Activated CD4-positive, alpha-beta T cell treated with anti-CD3 and anti-CD28 coated beads for 36 hours (primary cell): ENCODE measurements around the gene PABPC1L. TPM values are rescaled to one million over a fixed set of nuclear protein-coding genes. Genes with fewer than 3 reads are reported as not detected.

Experiments
- ATAC-seq: fragments of 200-7000 bp; cut with Tn5 transposase; one replicate; pipeline ENCODE4 v1.10.0; 2021; ENCODE audit warnings: mild to moderate bottlenecking, moderate library complexity
- CTCF ChIA-PET: fragments of 350-600 bp; sonication (Branson Sonifier 250); formaldehyde crosslinking; loops from one replicate; lab custom pipeline; 2021; ENCODE audit warnings: antibody characterized with exemption; lab: Charles Lee
- POLR2A ChIA-PET: fragments of 350-600 bp; sonication (Branson Sonifier 250); formaldehyde crosslinking; loops from one replicate; lab custom pipeline; 2021; ENCODE audit warnings: antibody characterized with exemption, inconsistent platforms; lab: Charles Lee
- DNase-seq: peaks from one replicate; pipeline ENCODE4 v3.0.0-alpha.2; 2020
- H3K27ac Mint-ChIP-seq: one replicate; pipeline ENCODE4 v1.8.0; 2021; ENCODE audit warnings: mixed read lengths
- H3K27me3 Mint-ChIP-seq: one replicate; pipeline ENCODE4 v1.8.0; 2021; ENCODE audit warnings: mixed read lengths
- H3K36me3 Mint-ChIP-seq: one replicate; pipeline ENCODE4 v1.8.0; 2021; ENCODE audit warnings: low read depth, mixed read lengths
- H3K4me1 Mint-ChIP-seq: one replicate; pipeline ENCODE4 v1.8.0; 2021; ENCODE audit warnings: mixed read lengths
- H3K4me3 Mint-ChIP-seq: one replicate; pipeline ENCODE4 v1.8.0; 2021; ENCODE audit warnings: mild to moderate bottlenecking, moderate library complexity, mixed read lengths
- H3K9me3 Mint-ChIP-seq: one replicate; pipeline ENCODE4 v1.8.0; 2021; ENCODE audit warnings: low read depth, mixed read lengths
- intact Hi-C, 2 experiments: fragments of 100-400 bp; cut with DNase I in 1 of 2; cut with micrococcal nuclease in 1 of 2; formaldehyde crosslinking; loops; one replicate each; pipeline versions ENCODE4 v1.14.2 to v1.15.1; 2022 to 2024; cut with DNase I, micrococcal nuclease
- total RNA-seq, 2 experiments: library from RNA; stranded (reverse); gene quantifications; one replicate each; pipeline ENCODE4 v1.2.3, GENCODE V29; 2021

The PABPC1L gene
- total RNA-seq, 2 experiments from 2014 or later = 61.7 to 71.3 TPM

DNA sequence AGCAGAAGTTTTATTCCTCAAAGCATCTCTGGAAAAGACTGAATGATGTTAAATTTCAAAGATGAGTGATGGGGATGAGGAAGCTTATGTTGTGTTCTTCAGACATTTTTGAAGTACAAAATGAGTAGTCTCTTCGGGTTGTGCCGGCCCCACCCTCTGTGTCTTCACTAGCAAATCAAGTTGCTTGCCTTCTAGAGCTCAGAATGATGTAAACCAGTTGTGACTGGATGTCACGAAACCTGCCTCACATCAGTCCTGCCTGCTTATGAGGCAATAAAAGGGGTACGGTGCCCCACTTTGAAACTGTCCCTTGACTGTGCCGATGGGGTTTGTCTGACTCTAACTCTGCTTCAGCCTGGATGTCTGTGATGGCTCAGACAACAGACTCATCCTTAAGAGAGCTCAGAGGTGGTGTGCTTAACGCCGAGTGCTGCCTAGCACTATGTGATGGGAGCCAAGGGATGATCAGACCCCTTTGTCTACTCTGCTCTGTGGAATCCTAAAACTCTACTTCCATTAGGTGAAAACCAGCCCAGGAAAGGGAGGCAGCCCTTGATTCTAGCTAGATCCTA, 31.3 kb downstream of the PABPC1L start:
- no peak overlapping the region for H3K4me3 Mint-ChIP-seq
- no peaks in the 10 kb centered on the region for H3K9me3 Mint-ChIP-seq
- POLR2A ChIA-PET = interaction anchor here (0.7 to 1.9 kb wide), 3 partner anchors 10 to 66 kb away, joined by 3 to 10 read pairs (median 3); no protein-coding TSS in a partner anchor
- H3K27ac Mint-ChIP-seq = no peak overlapping the region
- peak; percentile 18 for DNase-seq
- CTCF ChIA-PET = interaction anchor here (0.9 to 1.9 kb wide), 4 partner anchors 9 to 27 kb away, joined by 3 to 9 read pairs (median 3); no protein-coding TSS in a partner anchor
- peaks cover 61% of the 10 kb centered on the region for H3K36me3 Mint-ChIP-seq
- peaks cover 10% of the 10 kb centered on the region for H3K4me1 Mint-ChIP-seq
- H3K27me3 Mint-ChIP-seq = no peaks in the 10 kb centered on the region
- intact Hi-C loops = no loop called here
- ATAC-seq = peak; percentile 49

DNA sequence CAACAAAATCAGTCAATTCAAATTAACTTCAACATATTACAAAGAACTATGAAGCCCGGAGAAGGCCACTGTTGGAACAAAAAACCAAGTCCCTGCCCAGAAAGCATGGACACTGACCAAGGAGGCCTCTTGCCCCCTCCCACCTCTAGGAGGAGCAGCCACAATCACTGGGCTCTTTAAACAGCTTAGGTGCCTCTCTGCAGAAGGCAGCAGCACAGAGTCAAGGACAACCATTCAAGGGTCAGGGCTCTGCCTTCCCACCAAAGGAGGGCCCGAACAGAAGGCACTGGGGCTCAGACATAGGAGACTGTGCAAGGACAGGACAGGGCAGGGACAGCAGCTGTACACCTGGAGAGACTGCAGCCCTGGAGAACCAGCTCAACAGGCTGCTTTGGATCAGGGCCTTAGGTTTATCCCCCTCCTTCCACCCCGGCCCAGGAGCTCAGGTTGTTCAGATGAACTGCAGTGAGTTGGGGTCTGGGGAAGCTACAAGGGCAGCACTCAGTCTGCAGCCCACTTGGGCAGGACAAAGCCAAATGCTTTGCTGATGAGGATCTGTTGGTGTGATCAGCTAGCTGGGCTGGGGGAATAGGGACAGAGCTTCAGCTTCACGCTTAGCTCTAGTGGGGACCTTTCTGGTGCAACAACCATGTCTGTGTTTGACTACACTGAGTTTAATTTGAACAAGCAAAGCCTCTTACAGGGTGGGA, 32.6 kb downstream of the PABPC1L start:
- H3K36me3 Mint-ChIP-seq = peaks cover 65% of the 10 kb centered on the region
- no peak for ATAC-seq

DNA sequence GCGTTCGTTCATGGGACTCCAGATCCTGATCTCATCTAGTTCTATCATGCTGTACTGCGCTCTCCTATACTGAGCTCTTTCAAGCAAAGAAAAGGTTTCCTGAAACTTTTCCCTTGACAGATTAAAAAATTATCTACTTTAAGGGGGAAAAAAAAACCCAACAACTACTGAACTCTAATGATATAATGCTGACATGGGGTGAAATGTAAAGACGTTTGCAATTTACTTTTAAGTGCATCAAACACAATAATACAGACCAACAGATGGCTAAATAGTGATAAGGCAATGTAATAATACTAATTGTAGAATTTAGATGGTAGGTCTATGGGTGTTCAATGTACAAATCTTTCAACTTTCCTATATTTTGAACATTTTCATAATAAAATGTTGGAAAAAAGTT, 34.0 kb downstream of the PABPC1L start:
- Mint-ChIP-seq H3K4me3 (no peak overlapping the region), H3K36me3 (peaks cover 62% of the 10 kb centered on the region), H3K27me3 (no peaks in the 10 kb centered on the region), H3K27ac (no peak overlapping the region), H3K4me1 (peaks cover 10% of the 10 kb centered on the region), H3K9me3 (no peaks in the 10 kb centered on the region)
- ChIA-PET POLR2A (no interaction called here), CTCF (interaction anchor here (0.7 kb wide), 1 partner anchor 397 kb away, joined by 3 read pairs; no protein-coding TSS in a partner anchor)
- no peak for ATAC-seq
- intact Hi-C loops = no loop called here
- no peak for DNase-seq

More for the DNA sequence above, 32.6 kb downstream of the PABPC1L start:
- DNase-seq = no peak
- CTCF ChIA-PET = interaction anchor here (0.6 to 1.9 kb wide), 6 partner anchors 9 to 466 kb away, joined by 3 to 9 read pairs (median 3); no protein-coding TSS in a partner anchor
- Mint-ChIP-seq H3K4me1 (peaks cover 10% of the 10 kb centered on the region), H3K9me3 (no peaks in the 10 kb centered on the region), H3K4me3 (no peak overlapping the region), H3K27me3 (no peaks in the 10 kb centered on the region), H3K27ac (peak overlapping the region; percentile 0)
- POLR2A ChIA-PET = interaction anchor here (0.5 to 1.9 kb wide), 3 partner anchors 9 to 87 kb away, joined by 3 to 10 read pairs (median 4); partner anchors contain the start of gene TOMM34
- intact Hi-C loops = no loop called here

DNA sequence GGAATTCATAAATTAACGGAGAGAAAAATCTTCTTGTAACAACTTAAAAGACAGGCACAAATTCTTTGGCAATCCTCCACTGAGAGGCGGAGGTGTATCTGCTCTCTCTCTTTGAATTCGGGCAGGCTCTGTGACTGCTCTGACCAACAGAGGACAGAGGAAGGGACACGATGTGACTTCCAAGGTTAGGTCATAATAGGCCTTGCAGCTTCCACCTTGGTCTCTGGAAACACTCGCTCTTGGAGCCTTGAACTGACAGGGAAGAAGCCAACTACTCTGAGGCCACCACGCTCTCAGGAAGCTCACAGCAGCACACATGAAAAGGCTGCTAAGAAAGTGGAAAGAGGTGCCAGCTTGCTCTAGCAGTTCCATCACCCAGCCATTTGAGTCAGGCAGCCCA, 35.4 kb downstream of the PABPC1L start:
- Mint-ChIP-seq H3K36me3 (peaks cover 63% of the 10 kb centered on the region), H3K9me3 (no peaks in the 10 kb centered on the region), H3K4me1 (peaks cover 4% of the 10 kb centered on the region), H3K27ac (no peak overlapping the region), H3K27me3 (no peaks in the 10 kb centered on the region), H3K4me3 (no peak overlapping the region)
- no peak for ATAC-seq
- intact Hi-C loops = no loop called here
- ChIA-PET CTCF (interaction anchor here (0.6 kb wide), 1 partner anchor 31 kb away, joined by 4 read pairs; no protein-coding TSS in a partner anchor), POLR2A (interaction anchor here (0.6 to 4.1 kb wide), 2 partner anchors 13 to 96 kb away, joined by 3 to 15 read pairs; partner anchors contain the start of gene TOMM34)
- no peak for DNase-seq

DNA sequence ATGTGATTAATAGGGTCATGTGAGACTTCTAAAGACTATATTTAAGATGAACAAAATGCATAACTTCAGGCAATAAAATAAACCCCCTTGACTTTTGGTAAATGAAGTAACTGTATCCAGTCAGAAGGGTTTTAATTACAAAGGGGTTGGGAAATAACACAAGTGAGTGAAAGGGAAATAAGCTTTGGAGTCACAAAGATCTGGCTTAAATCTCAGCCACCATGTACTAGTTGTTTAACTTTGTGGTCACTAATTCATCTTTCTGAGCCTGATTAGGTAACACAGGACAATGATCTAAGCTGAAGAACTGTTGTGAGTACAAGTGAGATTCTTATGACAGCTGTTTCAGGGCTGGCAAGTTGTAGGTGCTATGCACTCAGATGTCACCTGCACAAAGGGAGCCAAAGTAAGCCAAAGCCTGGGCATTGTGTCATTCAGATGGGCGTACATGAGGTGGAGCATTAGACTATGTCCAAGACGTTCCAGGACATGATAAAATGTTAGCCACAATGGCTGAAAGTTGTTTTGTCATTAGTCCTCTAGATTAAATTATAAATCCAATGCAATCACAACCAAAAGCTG, 36.5 kb downstream of the PABPC1L start:
- Mint-ChIP-seq H3K27ac (no peak overlapping the region), H3K4me1 (no peaks in the 10 kb centered on the region), H3K36me3 (peaks cover 62% of the 10 kb centered on the region), H3K27me3 (no peaks in the 10 kb centered on the region), H3K4me3 (no peak overlapping the region), H3K9me3 (no peaks in the 10 kb centered on the region)
- intact Hi-C loops = no loop called here
- ChIA-PET CTCF (interaction anchor here (0.5 kb wide), 1 partner anchor 29 kb away, joined by 3 read pairs; no protein-coding TSS in a partner anchor), POLR2A (interaction anchor here (0.8 to 4.1 kb wide), 2 partner anchors 12 to 21 kb away, joined by 3 to 15 read pairs; partner anchors contain the start of gene TOMM34)
- no peak for ATAC-seq
- no peak for DNase-seq

DNA sequence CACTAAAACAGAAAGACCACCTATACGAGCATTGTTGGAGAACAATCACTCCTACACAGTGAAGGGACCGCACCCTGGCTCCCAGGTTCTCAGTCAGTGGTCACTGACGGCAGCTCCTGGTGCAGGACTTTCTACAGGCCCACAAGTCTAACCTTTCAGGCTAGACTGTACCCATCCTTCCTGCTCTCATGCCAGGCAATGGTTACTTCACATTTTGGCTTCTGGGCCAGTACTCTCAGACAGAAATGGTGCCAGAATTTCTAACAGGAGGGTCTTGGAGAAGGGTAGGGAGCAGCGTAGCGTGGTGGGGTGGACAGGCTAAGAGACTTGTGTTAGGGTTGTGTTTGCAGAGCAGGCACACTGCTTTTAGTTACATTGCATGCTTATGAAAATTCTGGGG, 38.2 kb downstream of the PABPC1L start:
- H3K27ac Mint-ChIP-seq = no peak overlapping the region
- ATAC-seq = no peak
- CTCF ChIA-PET = interaction anchor here (0.7 to 1.4 kb wide), 5 partner anchors 12 to 489 kb away, joined by 3 to 5 read pairs (median 3); partner anchors contain the start of gene TOMM34
- POLR2A ChIA-PET = interaction anchor here (1.0 to 4.1 kb wide), 2 partner anchors 11 to 56 kb away, joined by 3 to 15 read pairs; partner anchors contain the start of gene TOMM34
- H3K4me1 Mint-ChIP-seq = no peaks in the 10 kb centered on the region
- peaks cover 65% of the 10 kb centered on the region for H3K36me3 Mint-ChIP-seq
- H3K9me3 Mint-ChIP-seq = no peaks in the 10 kb centered on the region
- DNase-seq = no peak
- H3K27me3 Mint-ChIP-seq = no peaks in the 10 kb centered on the region
- intact Hi-C loops = no loop called here
- H3K4me3 Mint-ChIP-seq = no peak overlapping the region

DNA sequence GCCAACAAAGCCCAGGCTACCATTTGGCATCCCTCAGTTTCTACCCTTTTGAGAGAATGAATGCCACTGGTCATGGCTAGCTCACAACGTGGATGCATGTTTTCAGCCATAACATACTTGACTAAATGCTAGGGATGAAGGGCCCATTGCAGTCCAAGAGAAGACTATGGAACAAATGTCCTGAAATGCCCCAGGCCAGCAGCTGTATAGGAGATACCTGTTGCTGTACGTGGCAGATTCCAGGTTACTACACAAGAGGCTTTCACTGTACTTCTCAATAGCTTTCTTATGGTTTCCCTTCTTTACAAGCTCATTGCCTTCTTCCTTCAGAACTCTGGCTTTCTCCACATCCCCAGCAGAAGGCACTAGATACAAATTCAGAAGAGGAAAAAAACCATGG, 38.7 kb downstream of the PABPC1L start:
- ChIA-PET CTCF (interaction anchor here (0.7 to 1.4 kb wide), 6 partner anchors 9 to 638 kb away, joined by 3 to 5 read pairs (median 3); partner anchors contain the start of gene TOMM34), POLR2A (interaction anchor here (0.7 to 4.1 kb wide), 3 partner anchors 10 to 93 kb away, joined by 3 to 15 read pairs (median 3); partner anchors contain the start of gene TOMM34)
- H3K4me1 Mint-ChIP-seq = peaks cover 3% of the 10 kb centered on the region
- intact Hi-C loops = no loop called here
- ATAC-seq (no peak), DNase-seq (no peak)
- H3K36me3 Mint-ChIP-seq = peaks cover 67% of the 10 kb centered on the region
- H3K27ac Mint-ChIP-seq = no peak overlapping the region
- H3K4me3 Mint-ChIP-seq = no peak overlapping the region
- no peaks in the 10 kb centered on the region for H3K27me3 Mint-ChIP-seq
- H3K9me3 Mint-ChIP-seq = no peaks in the 10 kb centered on the region

DNA sequence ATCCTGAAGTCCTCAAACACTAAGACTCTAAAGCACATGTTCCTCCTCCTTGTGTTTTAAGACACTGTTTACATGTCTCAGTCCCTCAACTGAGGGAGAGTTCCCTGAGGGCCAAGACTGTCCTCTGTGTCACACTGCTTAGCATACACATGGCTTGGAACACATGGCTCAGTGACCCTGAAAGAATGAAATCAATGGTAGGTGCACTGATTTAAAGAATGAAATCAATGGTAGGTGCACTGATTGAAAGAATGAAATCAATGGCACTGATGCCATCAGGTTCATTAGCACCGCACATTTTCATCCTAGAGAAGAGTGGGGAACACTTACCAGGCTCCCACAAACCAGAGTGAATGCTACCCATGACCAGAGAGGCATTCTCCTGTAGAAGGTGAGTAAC, 40.5 kb downstream of the PABPC1L start:
- H3K4me3 Mint-ChIP-seq = no peak overlapping the region
- POLR2A ChIA-PET = interaction anchor here (2.2 kb wide), 1 partner anchor 9 kb away, joined by 10 read pairs; no protein-coding TSS in a partner anchor
- CTCF ChIA-PET = no interaction called here
- H3K4me1 Mint-ChIP-seq = peaks cover 7% of the 10 kb centered on the region
- no peaks in the 10 kb centered on the region for H3K9me3 Mint-ChIP-seq
- intact Hi-C loops = no loop called here
- H3K36me3 Mint-ChIP-seq = peaks cover 72% of the 10 kb centered on the region
- H3K27me3 Mint-ChIP-seq = no peaks in the 10 kb centered on the region
- no peak for ATAC-seq
- H3K27ac Mint-ChIP-seq = no peak overlapping the region
- DNase-seq = no peak

DNA sequence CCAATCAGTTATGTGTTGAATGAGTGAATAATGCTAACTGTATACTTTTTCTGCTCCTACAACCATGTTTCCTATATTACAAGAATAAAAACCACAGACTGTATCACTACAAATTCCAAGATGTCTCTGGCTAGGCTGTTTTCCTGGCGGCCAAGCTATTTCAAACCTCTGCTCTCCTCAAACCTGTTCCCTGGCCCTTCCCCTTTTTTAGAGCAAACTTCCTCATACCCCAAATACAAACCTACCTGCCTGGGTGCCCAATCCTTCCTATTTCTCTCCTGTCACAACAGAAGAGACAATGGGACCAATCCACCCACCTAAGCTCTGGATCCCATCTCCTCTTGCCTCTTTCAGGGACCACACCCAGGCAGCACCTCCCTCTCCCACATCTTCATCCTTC, 42.9 kb downstream of the PABPC1L start:
- Mint-ChIP-seq H3K36me3 (peaks cover 81% of the 10 kb centered on the region), H3K4me1 (peaks cover 18% of the 10 kb centered on the region), H3K27ac (no peak overlapping the region), H3K9me3 (no peaks in the 10 kb centered on the region), H3K4me3 (no peak overlapping the region), H3K27me3 (no peaks in the 10 kb centered on the region)
- POLR2A ChIA-PET = interaction anchor here (1.1 kb wide), 1 partner anchor 13 kb away, joined by 6 read pairs; no protein-coding TSS in a partner anchor
- no peak for DNase-seq
- CTCF ChIA-PET = interaction anchor here (0.6 to 2.2 kb wide), 6 partner anchors 9 to 143 kb away, joined by 3 to 9 read pairs (median 3); no protein-coding TSS in a partner anchor
- intact Hi-C loops = loop anchor here in 1 of 2 experiments (2.0 kb wide), 1 partner anchor 30 kb away; no protein-coding TSS in a partner anchor
- ATAC-seq = no peak

DNA sequence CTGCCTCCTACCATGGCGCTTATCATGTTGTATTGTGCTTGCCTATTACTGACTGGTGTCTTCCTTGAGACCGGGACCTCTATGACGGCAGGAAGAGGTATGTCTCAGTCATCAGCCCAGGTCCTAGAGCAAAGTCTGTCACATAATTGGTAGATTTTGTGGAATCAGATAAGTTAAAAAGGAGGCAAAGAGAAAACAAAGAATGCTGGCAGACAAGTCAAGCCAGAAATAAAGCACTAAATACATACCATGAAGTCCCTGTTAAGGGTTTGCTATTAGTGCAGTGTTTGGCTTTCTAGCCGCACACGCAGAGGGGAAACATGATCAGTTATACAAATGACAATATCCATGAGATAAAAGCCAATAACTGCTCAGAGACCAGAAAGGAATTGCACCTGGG, 44.4 kb downstream of the PABPC1L start:
- no peaks in the 10 kb centered on the region for H3K9me3 Mint-ChIP-seq
- peak overlapping the region; percentile 15 for H3K27ac Mint-ChIP-seq
- CTCF ChIA-PET = interaction anchor here (0.8 kb wide), 1 partner anchor 310 kb away, joined by 3 read pairs; no protein-coding TSS in a partner anchor
- POLR2A ChIA-PET = no interaction called here
- H3K27me3 Mint-ChIP-seq = no peaks in the 10 kb centered on the region
- H3K4me1 Mint-ChIP-seq = peaks cover 32% of the 10 kb centered on the region
- H3K36me3 Mint-ChIP-seq = peaks cover 89% of the 10 kb centered on the region
- no peak for DNase-seq
- no peak for ATAC-seq
- H3K4me3 Mint-ChIP-seq = no peak overlapping the region
- intact Hi-C loops = no loop called here
